HG03575 (cell line): ENCODE data around the gene NPPA.

Experiments
- ATAC-seq: cut with Tn5 transposase; IDR thresholded peaks from one replicate; pipeline ENCODE4 v1.9.1; 2021; ENCODE audit not compliant: unreplicated experiment, insufficient number of reproducible peaks, low FRiP score; ENCODE audit errors: extremely low read depth

NPPA gene

DNA sequence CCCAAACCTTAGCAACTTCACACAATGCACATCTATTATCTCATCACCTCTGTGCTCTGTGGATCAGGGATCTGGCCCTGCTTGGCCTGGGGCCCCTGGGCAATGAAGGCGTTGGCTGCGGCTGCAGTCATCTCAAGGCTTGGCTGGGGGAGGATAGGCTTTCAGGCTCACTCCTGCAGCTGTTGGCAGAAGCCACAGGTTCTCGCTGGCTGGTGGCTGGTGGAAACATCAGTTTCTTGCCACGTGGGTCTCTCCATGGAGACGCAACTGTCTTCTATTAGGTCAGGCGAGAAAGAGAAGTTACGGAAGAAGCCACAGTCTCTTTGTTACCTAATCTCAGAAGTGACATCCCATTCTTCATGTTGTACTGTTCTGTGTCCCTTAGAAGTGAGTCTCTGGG is 3.6 kb upstream of the NPPA start:
- ATAC-seq, result no peak

DNA sequence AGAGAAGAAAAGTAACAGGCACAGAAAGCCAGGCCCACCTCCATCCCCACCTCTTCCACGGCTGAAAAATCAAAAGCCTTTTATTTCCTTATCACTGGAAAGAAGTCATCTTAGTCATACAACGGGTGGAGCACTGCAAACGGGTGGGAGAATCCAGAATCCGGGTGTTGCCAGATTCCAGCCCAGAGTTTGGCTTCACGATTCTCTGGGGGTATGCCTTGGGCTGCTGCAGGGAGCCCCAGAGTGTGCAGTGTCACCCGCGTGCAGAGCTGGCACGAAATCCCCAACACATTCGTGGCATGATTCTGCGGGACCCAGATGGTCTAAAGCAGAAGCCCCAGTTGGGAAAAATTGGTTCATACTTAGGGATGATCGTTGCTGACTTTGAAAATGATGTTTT is 2.6 kb upstream of the NPPA start:
- ATAC-seq, result no peak

GRCh38 chr1:11848373-11848700 is 754 bp upstream of the NPPA start:
- ATAC-seq, result no peak

DNA sequence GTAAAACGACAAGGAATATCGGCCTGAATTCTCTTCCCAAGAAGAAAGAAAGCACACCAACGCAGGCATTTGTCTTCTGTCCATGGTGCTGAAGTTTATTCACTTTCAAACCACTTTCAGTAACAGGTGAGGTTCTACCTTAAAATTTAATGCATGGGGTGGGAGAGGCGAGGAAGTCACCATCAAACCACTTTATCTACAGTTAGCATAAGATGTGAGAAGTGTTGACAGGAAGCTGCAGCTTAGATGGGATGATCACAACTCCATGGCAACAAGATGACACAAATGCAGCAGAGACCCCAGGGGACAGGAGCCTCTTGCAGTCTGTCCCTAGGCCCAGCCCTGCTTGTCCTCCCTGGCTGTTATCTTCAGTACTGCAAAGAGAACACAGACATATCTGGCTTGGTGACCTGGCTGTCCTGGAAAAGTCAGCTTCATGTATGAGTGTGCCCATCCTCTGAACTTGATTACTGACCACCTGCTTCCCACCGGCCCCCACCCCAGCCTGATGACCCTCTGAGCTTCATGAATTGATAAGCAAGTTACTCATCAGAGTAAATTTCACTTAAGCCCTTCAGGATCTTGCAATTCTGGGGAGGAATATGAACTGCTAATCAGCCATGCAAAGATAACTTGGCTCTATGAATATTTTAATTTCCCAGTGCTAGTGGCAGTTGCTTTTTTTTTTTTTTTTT is 1.8 kb downstream of the NPPA start:
- no peak for ATAC-seq

DNA sequence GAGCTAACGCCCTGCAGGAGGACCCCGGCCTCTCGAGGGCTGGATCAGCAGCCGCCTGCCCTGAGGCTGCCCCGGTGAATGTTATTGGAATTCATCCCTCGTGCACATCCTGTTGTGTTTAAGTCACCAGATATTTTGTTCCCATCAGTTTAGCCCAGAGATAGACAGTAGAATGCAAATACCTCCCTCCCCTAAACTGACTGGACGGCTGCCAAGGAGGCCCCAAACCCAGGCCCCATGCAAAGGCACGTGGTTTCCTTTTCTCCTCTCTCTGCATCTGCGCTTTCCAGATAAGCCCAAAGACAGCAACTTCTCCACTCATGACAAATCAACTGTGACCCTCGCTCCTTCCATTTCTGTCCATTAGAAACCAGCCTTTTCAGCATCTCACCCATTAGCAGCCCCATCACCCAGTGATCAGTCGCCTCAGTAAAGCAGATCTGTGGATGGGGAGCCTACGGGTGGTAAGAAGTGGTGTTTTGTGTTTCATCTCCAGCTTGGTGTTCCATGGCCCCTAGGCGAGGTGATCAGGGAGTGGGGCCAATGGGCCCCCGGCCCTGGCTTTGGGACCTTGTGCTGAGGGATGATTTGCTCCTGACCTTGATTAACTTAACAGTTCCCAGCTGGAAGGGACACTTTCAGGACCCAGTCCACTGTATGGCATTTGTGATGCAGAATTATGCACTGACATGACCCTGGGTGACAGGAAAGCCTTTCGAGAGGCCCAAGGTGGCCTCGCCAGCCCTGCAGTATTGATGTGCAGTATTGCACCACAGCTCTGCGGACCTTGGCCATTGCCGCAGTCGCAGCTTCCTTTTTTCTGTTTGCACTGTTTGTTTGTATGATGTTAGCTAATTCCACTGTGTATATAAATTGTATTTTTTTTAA is 5.2 kb downstream of the NPPA start:
- ATAC-seq, result no peak

DNA sequence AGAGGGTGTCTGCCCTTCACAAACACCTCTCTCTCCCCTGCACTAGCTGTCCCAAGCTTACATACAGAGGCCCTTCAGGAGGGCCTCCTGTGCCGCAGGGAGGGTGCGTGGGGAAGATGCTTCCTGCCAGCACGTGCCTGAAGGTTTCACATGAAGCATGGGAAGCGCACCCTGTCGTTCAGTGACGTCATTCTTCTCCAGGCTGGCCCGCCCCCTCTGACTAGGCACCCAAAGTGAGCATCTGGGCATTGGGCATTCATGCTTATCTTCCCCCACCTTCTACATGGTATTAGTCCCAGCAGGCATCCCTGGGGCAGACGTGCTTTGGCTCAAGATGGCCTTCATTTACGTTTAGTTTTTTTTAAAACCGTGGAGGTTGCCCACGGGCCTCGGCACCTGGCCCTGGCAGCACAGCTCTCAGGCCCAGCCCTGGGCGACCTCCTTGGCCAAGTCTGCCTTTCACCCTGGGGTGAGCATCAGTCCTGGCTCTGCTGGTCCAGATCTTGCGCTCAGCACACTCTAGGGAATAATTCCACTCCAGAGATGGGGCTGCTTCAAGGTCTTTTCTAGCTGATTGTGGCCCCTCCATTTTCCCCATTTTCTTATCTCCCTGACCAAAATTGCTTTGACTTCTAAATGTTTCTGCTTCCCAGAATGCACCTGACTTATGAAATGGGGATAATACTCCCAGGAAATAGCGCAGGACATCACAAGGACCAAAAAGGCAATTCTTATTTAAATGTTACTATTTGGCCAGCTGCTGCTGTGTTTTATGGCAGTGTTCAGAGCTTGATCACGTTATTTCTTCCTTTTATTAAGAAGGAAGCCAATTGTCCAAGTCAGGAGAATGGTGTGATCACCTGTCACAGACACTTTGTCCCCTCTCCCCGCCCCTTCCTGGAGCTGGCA is 6.1 kb downstream of the NPPA start:
- no peak for ATAC-seq

DNA sequence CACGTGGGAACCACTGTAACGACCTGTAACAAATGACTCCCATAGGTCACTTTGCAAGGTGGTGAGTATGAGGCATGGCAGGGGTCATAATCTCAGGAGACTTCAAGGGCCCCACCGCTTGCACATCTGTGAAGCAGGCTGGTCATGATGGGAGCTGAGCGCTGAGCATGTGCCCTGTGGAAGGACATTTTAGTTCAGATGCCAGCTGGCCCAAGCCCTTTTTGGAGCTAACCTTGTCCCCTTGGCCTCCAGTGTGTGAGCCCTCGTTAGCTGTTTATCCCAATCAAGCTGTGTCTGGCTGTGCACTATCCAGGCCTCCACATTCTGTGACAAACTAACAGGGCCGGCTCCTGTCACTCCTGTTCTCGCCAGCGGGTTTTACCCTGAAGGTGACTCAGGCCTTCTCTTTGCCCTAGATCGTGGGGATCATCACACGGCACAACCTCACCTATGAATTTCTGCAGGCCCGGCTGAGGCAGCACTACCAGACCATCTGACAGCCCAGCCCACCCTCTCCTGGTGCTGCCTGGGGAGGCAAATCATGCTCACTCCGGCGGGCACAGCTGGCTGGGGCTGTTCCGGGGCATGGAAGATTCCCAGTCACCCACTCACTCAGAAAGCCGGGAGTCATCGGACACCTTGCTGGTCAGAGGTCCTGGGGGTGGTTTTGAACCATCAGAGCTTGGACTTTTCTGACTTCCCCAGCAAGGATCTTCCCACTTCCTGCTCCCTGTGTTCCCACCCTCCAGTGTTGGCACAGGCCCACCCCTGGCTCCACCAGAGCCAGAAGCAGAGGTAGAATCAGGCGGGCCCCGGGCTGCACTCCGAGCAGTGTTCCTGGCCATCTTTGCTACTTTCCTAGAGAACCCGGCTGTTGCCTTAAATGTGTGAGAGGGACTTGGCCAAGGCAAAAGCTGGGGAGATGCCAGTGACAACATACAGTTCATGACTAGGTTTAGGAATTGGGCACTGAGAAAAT is 7.6 kb downstream of the NPPA start:
- no peak for ATAC-seq

- no peak for ATAC-seq
Observed at GRCh38 chr1:11838349-11839272, 9.0 kb downstream of the NPPA start.

- ATAC-seq, result no peak
Observed at GRCh38 chr1:11837767-11838348, 9.7 kb downstream of the NPPA start.

DNA sequence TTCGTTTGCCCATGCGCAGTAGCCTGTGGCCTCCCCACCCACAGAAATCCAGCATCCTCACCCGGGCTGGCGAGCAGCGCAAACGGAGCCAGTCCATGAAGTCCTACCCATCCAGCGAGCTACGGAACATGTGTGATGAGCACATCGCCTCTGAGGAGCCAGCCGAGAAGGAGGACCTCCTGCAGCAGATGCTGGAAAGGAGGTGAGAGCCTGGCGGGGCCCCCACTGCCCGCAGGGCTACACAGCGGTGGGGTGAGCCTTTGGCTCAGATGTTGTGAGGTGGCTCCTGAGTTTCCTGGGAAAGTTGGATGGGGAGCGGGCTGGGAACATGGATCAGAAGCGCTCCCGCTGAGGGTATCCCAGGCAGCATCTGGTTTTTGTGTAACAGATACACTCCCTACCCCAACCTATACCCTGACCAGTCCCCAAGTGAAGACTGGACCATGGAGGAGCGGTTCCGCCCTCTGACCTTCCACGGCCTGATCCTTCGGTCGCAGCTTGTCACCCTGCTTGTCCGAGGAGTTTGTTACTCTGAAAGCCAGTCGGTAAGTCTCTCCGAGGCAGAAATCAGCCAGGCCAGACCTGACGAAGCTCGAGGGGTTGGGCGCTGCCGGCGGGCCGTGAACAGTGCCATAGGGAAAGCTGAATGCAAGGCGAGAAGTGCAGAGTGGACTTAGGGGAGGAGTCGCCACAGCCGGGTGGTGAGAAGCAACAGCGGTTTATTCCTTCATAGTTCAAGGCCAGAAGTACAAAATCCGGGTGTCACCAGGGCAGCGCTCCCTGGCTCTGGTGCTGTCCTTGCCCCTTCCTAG is 10.4 kb downstream of the NPPA start:
- no peak for ATAC-seq

- no peak for ATAC-seq
Observed at GRCh38 chr1:11835441-11836225, 11.9 kb downstream of the NPPA start.

GRCh38 chr1:11833900-11834299 is 13.7 kb downstream of the NPPA start:
- ATAC-seq, result no peak

DNA sequence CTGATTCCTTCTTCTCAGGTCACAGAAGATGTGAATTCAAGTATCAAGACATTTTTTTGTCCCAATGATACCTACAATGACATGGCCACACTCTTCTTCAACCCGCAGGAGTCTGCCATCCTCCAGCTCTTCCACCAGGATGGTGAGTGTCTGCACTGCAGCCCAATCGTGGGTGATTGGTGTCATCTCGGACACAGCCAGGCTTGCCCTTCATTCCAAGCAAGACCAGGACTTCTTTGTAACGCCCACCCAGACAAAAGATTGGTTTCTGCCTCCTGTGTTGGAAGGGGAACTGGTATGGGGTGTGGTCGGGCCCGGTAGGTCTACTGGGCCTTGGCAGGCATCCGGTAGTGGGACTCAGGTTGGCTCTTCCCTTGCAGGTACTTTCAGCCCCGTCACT is 14.1 kb downstream of the NPPA start:
- no peak for ATAC-seq

DNA sequence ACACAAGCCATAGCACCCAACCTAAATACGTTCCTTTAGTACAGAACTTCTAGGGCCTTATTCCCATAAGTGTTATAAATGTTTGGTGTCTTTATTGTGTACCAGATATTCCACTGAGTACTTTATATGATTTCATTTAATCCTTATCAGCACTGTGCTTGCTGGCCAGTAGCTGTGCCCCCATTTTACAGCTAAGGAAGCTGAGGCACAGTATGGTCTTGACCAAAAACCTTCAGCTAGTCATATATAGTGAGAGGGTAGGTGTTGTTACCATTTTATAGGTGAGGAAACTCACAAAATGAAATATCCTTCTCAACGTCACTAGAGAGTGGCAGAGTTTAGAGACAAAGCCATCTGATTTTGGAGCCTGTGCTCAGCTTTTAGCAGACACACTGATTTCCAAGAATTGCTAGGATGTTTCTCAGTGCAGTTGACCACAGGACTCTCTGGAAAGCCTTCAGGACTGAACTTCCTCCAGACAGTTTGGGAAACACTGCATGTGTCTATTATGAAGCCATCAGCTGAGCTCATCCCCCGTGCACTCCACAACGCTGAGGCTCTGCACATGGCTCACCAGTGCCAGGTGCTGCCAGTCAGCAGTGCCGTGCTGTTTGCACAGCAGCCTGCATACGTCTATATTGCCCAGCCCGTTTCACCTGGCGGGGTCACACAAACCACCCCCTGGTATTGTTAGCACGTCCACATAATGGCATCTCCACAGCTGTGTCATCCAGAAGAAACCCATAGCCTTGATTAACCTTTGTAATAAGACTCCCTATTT is 15.4 kb downstream of the NPPA start:
- no peak for ATAC-seq

- ATAC-seq, result no peak
Observed at GRCh38 chr1:11828511-11828910, 19.1 kb downstream of the NPPA start.
